Ramos (cell line): ENCODE results near the gene SERTAD1.

Source experiments
- in situ Hi-C: fragments of 300-500 bp; cut with MboI; formaldehyde crosslinking; loops from one replicate; pipeline ENCODE4 v1.14.3; 2022; ENCODE audit warnings: low sequenced_read_pairs; ENCODE audit not compliant: unreplicated experiment

SERTAD1 gene

GRCh38 chr19:40407714-40408597, 17.8 kb downstream of the SERTAD1 start:
- in situ Hi-C loops: no loop called here

GRCh38 chr19:40403262-40403984, 22.4 kb downstream of the SERTAD1 start:
- in situ Hi-C loops: no loop called here

- in situ Hi-C loops: no loop called here
Measured at GRCh38 chr19:40400559-40400958, 25.2 kb downstream of the SERTAD1 start.

GRCh38 chr19:40398417-40399131, 27.2 kb downstream of the SERTAD1 start:
- in situ Hi-C loops: no loop called here

- in situ Hi-C loops: no loop called here
Measured at GRCh38 chr19:40397568-40397906, 28.3 kb downstream of the SERTAD1 start.

- in situ Hi-C loops: no loop called here
Measured at GRCh38 chr19:40396886-40397567, 28.8 kb downstream of the SERTAD1 start.

GRCh38 chr19:40395956-40396355, 29.8 kb downstream of the SERTAD1 start:
- in situ Hi-C loops: no loop called here

GRCh38 chr19:40394816-40395210, 31.0 kb downstream of the SERTAD1 start:
- in situ Hi-C loops: no loop called here

- in situ Hi-C loops: no loop called here
Measured at GRCh38 chr19:40393894-40394815, 31.6 kb downstream of the SERTAD1 start.

- in situ Hi-C loops: no loop called here
Measured at GRCh38 chr19:40392894-40393517, 32.8 kb downstream of the SERTAD1 start.

GRCh38 chr19:40392123-40392522, 33.7 kb downstream of the SERTAD1 start:
- in situ Hi-C loops: no loop called here

GRCh38 chr19:40390084-40390742, 35.6 kb downstream of the SERTAD1 start, which contains the start of gene HIPK4:
Gene HIPK4, minus strand, starts transcription at chr19:40390181. Its CDS starts 279 bp downstream, at chr19:40389902.
- in situ Hi-C loops: no loop called here

- in situ Hi-C loops: no loop called here
Measured at GRCh38 chr19:40389404-40390083, 36.2 kb downstream of the SERTAD1 start.

- in situ Hi-C loops: no loop called here
Measured at GRCh38 chr19:40388481-40388880, 37.3 kb downstream of the SERTAD1 start.

- in situ Hi-C loops: no loop called here
Measured at GRCh38 chr19:40387155-40387554, 38.6 kb downstream of the SERTAD1 start.

- in situ Hi-C loops: no loop called here
Measured at GRCh38 chr19:40383668-40384248, 42.0 kb downstream of the SERTAD1 start.

- in situ Hi-C loops: no loop called here
Measured at GRCh38 chr19:40381321-40381720, 44.5 kb downstream of the SERTAD1 start.
